Muscle of leg (tissue), 11 donors: Measurements from ENCODE around the gene SNPH. TPM values are rescaled to one million over a fixed set of nuclear protein-coding genes. Genes with fewer than 3 reads are reported as not detected.
"Not testable (repeated sequence)": the region's sequence is repeated elsewhere in the genome, so short reads cannot be mapped to it uniquely, and the experiment has no call there.

ENCODE experiments used
- DNase-seq: peaks from one replicate; pipeline ENCODE4 v3.0.0; 2013
- H3K27ac ChIP-seq: one replicate; pipeline ENCODE4 v1.5.1; 2013; ENCODE audit warnings: mild to moderate bottlenecking, low read length, control low read depth
- H3K27me3 ChIP-seq: one replicate; pipeline ENCODE4 v1.6.1; 2013; ENCODE audit warnings: low read length; ENCODE audit not compliant: control insufficient read depth, insufficient read depth
- H3K36me3 ChIP-seq: one replicate; pipeline ENCODE4 v1.6.1; 2013; ENCODE audit warnings: low read length; ENCODE audit not compliant: control insufficient read depth, insufficient read depth
- H3K4me1 ChIP-seq: one replicate; pipeline ENCODE4 v1.6.1; 2013; ENCODE audit warnings: low read length; ENCODE audit not compliant: control insufficient read depth, insufficient read depth
- H3K4me3 ChIP-seq: one replicate; pipeline ENCODE4 v1.5.1; 2013; ENCODE audit warnings: low read length, control low read depth
- H3K9me3 ChIP-seq: replicated peaks from 2 replicates; pipeline ENCODE4 v1.6.1; 2013; ENCODE audit warnings: low read depth, low read length; ENCODE audit not compliant: control insufficient read depth
- WGBS: methylation state at CpG from one replicate; pipeline ENCODE4 v1.1.5; 2013; ENCODE audit warnings: missing lambda C conversion rate; ENCODE audit not compliant: insufficient coverage; 5-methylcytosine and 5-hydroxymethylcytosine counted together
- polyA plus RNA-seq, 8 donors: library from polyadenylated mRNA; unstranded; fragments of 120-200 nt; gene quantifications; one replicate each; pipeline versions ENCODE4 v1.2.1 to v1.2.3, GENCODE V29; 2013; ENCODE audit warnings: inconsistent platforms in 1 of 8, low replicate concordance in 1 of 8; ENCODE audit not compliant: insufficient read length in 8 of 8, insufficient read depth in 1 of 8
- total RNA-seq: library from RNA; stranded (reverse); fragments of 120-200 nt; gene quantifications from one replicate; pipeline ENCODE4 v1.2.4, GENCODE V29; 2013

SNPH gene
- total and polyA plus RNA-seq, 9 donors = 3.9 to 8.0 (median 5.5) TPM

- Histone ChIP-seq H3K27ac (no peak overlapping the region), H3K4me1 (no peaks in the 10 kb centered on the region), H3K4me3 (no peak overlapping the region), H3K36me3 (no peaks in the 10 kb centered on the region), H3K9me3 (no peaks in the 10 kb centered on the region), H3K27me3 (peaks cover 2% of the 10 kb centered on the region)
- no peak for DNase-seq
- no CpG with 5 or more reads among the region's 3 CpGs for WGBS
Measured at GRCh38 chr20:1232286-1233111, 33.6 kb upstream of the SNPH start.

- Histone ChIP-seq H3K27ac (no peak overlapping the region), H3K4me1 (no peaks in the 10 kb centered on the region), H3K9me3 (no peaks in the 10 kb centered on the region), H3K36me3 (no peaks in the 10 kb centered on the region), H3K27me3 (no peaks in the 10 kb centered on the region), H3K4me3 (no peak overlapping the region)
- WGBS = 50% methylated on average over 1 of the region's 5 CpGs
- DNase-seq = no peak
Measured at GRCh38 chr20:1240549-1240948, 25.5 kb upstream of the SNPH start.

- no peaks in the 10 kb centered on the region for H3K4me1 ChIP-seq
- no peak overlapping the region for H3K4me3 ChIP-seq
Measured at GRCh38 chr20:1241456-1241855, 24.6 kb upstream of the SNPH start.

GRCh38 chr20:1242099-1242498 lies 24.0 kb upstream of the SNPH start:
- Histone ChIP-seq H3K9me3 (no peaks in the 10 kb centered on the region), H3K36me3 (no peaks in the 10 kb centered on the region), H3K27me3 (no peaks in the 10 kb centered on the region), H3K4me3 (no peak overlapping the region), H3K27ac (no peak overlapping the region), H3K4me1 (no peaks in the 10 kb centered on the region)
- no CpG with 5 or more reads among the region's 3 CpGs for WGBS
- DNase-seq = no peak

More at GRCh38 chr20:1241456-1241855, 24.6 kb upstream of the SNPH start:
- H3K27ac ChIP-seq = no peak overlapping the region
- H3K9me3 ChIP-seq = no peaks in the 10 kb centered on the region
- no peak for DNase-seq
- H3K27me3 ChIP-seq = no peaks in the 10 kb centered on the region
- no peaks in the 10 kb centered on the region for H3K36me3 ChIP-seq

DNA sequence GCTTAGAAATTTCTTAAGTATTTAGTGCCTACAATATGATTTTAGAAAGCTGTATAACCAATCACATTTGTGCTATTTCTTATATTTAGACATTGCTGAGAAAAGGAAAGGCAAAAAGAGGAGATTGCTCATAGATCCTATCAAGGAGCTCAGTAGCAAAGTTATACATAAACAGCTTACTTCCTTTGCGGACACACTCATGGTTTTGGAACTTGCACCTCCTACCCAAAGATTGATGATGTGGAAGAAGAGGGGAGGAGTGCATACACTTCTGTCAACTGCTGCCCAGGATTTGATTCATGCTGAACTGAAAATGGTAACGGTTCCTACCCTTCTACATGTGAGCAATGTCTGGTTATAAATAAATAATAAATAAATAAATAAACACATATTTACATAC lies 23.6 kb upstream of the SNPH start:
- WGBS = no CpG with 5 or more reads among the region's 2 CpGs
- no peaks in the 10 kb centered on the region for H3K9me3 ChIP-seq

DNA sequence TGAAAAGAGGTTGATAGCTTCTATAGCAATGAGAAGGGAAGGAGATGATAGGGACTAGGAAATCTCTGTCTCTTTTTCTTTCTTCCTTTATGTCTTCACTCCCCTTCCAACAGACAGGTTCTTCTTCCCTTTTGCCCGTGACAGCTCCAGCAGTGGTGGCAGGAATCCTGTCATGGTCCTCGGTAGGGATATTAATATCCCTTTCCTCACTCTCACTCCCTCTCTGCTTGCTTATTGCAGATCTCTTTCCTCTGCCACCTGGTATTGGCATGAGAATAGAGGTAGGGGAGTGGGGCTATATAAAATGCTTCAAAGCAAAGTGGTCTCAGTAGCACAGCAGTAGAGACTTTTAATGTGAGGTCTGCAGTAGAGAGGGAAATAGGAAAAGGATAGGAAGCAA lies 20.5 kb upstream of the SNPH start:
- no CpG with 5 or more reads among the region's 2 CpGs for WGBS

More for the DNA sequence above, 23.6 kb upstream of the SNPH start:
- no peak for DNase-seq
- no peaks in the 10 kb centered on the region for H3K36me3 ChIP-seq
- H3K27me3 ChIP-seq = no peaks in the 10 kb centered on the region
- H3K4me3 ChIP-seq = no peak overlapping the region
- H3K4me1 ChIP-seq = no peaks in the 10 kb centered on the region
- H3K27ac ChIP-seq = no peak overlapping the region

DNA sequence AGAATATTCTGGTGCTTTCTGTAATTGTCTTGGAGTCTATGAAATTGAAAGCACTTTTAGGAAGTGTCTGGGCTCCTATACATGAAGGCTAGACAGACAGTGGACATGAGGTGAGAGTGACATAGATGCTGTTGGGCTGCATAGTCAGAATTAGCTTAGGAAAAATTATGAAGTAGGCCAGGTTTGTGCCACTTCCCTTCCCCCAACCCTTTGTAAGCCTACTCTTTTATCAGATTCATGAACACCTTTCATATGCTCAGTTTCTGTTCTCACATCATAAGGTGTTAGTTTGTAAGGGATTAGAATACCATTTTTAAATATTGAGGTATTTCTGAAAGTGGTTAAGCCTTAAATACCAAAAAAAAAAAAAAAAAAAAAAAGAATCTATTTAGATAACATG lies 18.4 kb upstream of the SNPH start:
- DNase-seq = no peak
- no peaks in the 10 kb centered on the region for H3K9me3 ChIP-seq
- no peak overlapping the region for H3K27ac ChIP-seq
- no peaks in the 10 kb centered on the region for H3K36me3 ChIP-seq
- H3K27me3 ChIP-seq = no peaks in the 10 kb centered on the region
- H3K4me1 ChIP-seq = no peaks in the 10 kb centered on the region
- H3K4me3 ChIP-seq = no peak overlapping the region

More for the DNA sequence above, 20.5 kb upstream of the SNPH start:
- no peak for DNase-seq
- H3K4me3 ChIP-seq = no peak overlapping the region
- no peaks in the 10 kb centered on the region for H3K4me1 ChIP-seq
- H3K27me3 ChIP-seq = no peaks in the 10 kb centered on the region
- H3K36me3 ChIP-seq = no peaks in the 10 kb centered on the region
- no peaks in the 10 kb centered on the region for H3K9me3 ChIP-seq
- H3K27ac ChIP-seq = no peak overlapping the region

DNA sequence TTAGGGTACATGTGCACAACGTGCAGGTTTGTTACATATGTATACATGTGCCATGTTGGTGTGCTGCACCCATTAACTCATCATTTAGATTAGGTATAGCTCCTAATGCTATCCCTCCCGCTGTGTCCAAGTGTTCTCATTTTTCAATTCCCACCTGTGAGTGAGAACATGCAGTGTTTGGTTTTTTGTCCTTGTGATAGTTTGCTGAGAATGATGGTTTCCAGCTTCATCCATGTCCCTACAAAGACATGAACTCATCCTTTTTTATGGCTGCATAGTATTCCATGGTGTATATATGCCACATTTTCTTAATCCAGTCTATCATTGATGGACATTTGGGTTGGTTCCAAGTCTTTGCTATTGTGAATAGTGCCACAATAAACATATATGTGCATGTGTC lies 15.8 kb upstream of the SNPH start:
- not testable (repeated sequence) for DNase-seq, H3K27me3 ChIP-seq, H3K4me3 ChIP-seq, H3K27ac ChIP-seq, H3K4me1 ChIP-seq, H3K36me3 ChIP-seq, H3K9me3 ChIP-seq
- WGBS = no CpG with 5 or more reads among the region's 2 CpGs

- no peaks in the 10 kb centered on the region for H3K4me1 ChIP-seq
- WGBS = 75% methylated on average over 3 of the region's 3 CpGs
- H3K36me3 ChIP-seq = no peaks in the 10 kb centered on the region
- no peaks in the 10 kb centered on the region for H3K27me3 ChIP-seq
- H3K9me3 ChIP-seq = no peaks in the 10 kb centered on the region
- no peak overlapping the region for H3K4me3 ChIP-seq
- no peak for DNase-seq
- H3K27ac ChIP-seq = no peak overlapping the region
Measured at GRCh38 chr20:1252416-1252815, 13.7 kb upstream of the SNPH start.

GRCh38 chr20:1254254-1254653 lies 11.8 kb upstream of the SNPH start:
- no peaks in the 10 kb centered on the region for H3K36me3 ChIP-seq
- H3K4me3 ChIP-seq = no peak overlapping the region
- no peak overlapping the region for H3K27ac ChIP-seq
- H3K9me3 ChIP-seq = no peaks in the 10 kb centered on the region
- 0% methylated on average over 1 of the region's 2 CpGs for WGBS
- peak; percentile 82 for DNase-seq
- H3K27me3 ChIP-seq = no peaks in the 10 kb centered on the region
- H3K4me1 ChIP-seq = no peaks in the 10 kb centered on the region

DNA sequence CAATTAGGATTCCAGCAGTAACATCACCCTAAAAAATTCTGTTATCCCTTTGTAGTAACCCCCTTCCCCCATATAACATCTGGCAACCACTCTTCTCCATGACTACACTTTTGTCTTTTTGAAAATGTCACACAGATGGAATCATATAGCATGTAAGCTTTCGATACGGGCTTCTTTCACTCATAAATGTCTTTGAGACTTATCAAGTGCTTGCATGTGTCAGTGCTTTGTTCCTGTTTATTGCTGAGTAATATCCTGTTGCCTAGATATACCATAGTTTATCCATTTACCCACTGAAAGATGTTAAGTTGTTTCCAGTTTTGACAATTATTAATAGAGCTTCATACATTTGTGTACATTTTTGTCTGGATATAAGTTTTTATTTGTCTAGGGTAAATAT lies 10.4 kb upstream of the SNPH start:
- no peaks in the 10 kb centered on the region for H3K9me3 ChIP-seq
- no peaks in the 10 kb centered on the region for H3K27me3 ChIP-seq
- WGBS = no CpG with 5 or more reads among the region's 2 CpGs
- H3K4me1 ChIP-seq = no peaks in the 10 kb centered on the region
- DNase-seq = no peak
- no peak overlapping the region for H3K4me3 ChIP-seq
- H3K27ac ChIP-seq = no peak overlapping the region
- H3K36me3 ChIP-seq = no peaks in the 10 kb centered on the region
